GF-D8 (cell line): Measurements from ENCODE around the gene NFKBIL1.

Experiments
- DNase-seq: peaks from one replicate; lab custom pipeline; 2025; lab: John Stamatoyannopoulos, UW

The NFKBIL1 gene

DNA sequence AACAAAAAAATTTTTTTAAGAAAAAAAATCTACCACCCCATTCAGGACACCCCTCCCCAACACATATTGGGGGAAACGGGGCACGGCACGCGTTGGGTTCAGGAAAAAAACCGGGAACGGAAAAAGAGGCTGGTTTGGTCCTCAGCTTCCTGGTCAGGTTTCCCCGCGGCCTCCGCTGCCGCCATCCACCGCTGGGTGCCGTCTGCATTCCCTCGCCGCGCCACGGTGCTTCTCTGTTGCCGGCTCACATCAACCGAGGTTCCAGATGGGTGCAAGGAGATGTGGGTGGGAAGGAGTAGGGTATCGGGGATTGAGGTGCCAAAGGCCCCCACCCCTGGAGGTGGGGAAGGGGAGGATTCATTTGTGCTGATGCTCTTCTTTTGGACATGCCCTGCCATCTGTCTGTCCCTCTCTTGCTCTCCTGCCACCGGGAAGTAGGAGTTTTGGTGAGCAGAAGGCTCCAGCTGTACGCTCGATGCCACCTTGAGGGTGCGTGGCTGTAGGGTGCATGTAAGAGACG lies 12.8 kb upstream of the NFKBIL1 start:
- no peak for DNase-seq

DNA sequence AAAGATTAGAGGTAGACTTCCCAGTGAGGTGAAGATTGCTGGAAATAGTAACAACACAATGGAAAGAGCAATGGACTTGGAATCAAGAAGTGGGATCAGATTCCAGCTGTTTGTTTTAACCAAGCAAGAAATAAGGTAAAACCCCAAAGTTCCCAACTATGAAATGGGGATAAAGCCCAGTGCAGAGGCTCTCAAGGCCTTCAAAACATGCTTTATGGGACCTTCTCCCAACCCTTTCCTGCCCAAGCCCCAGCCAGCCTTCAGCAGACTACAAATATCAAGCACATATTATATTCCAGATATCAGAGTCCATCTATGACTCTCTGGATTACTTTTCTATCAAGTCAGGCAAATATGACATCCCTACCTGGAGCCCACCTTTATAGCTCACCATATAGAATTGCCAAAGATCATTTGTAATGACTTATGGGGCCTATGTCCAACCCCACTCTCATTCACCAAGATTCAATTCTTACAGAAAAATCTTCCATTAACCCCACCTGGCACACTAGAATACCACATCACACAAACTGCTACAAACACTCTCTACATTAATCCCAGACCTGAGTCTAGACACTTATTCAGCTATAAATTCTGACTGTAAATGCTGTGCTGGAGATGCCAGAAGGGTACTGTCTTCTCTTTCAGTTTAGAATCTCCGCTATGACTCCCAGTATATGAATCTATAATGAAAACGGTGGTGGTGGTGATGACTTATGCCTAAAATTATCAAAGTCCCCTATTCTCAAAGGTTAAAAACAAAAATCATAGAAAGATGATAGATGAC lies 11.7 kb upstream of the NFKBIL1 start:
- no peak for DNase-seq

DNA sequence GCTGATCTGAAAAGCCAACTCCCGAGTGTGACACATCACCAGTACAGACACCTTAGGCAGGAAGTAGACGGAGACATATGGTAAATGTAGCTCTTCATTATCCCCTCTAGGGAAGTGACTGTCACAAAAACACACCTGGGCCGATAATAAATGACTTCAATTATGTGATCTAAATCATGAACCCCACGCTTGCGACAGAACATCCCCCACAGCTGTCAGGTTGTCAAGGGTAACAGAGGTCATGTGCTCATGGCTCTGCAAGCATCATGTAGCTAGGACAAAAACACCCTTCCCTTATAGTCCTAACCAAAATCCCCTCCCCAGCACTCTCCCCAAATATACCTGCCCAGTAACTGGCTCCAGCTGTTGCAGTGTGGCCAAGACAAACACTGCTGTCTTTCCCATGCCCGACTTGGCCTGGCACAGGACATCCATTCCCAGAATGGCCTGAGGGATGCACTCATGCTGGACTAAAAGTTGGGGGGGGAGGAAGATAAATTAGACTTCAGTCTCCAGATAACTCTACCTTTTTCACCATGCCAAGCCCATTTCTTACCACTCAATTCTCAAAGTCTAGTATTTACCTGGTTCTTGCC lies 8.5 kb upstream of the NFKBIL1 start:
- DNase-seq, result no peak

DNA sequence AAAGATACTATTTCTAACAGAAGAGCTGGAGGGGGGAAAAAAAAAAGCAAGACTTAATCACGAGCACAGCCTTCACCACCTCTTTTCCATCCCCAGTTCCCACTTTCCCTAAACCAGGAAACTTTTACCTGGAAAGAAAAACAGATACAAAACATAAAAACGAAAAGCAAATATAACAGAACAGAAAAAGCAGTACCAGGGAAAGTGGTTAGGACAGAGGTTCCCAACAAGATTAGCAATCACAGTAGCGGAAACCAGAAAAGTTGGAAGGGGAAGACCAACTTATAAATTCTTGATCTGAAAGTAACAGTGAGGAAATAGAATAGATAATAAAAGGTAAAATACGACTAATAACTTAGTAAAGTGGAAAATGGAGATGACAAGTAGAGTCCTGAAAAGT lies 6.8 kb upstream of the NFKBIL1 start:
- no peak for DNase-seq

DNA sequence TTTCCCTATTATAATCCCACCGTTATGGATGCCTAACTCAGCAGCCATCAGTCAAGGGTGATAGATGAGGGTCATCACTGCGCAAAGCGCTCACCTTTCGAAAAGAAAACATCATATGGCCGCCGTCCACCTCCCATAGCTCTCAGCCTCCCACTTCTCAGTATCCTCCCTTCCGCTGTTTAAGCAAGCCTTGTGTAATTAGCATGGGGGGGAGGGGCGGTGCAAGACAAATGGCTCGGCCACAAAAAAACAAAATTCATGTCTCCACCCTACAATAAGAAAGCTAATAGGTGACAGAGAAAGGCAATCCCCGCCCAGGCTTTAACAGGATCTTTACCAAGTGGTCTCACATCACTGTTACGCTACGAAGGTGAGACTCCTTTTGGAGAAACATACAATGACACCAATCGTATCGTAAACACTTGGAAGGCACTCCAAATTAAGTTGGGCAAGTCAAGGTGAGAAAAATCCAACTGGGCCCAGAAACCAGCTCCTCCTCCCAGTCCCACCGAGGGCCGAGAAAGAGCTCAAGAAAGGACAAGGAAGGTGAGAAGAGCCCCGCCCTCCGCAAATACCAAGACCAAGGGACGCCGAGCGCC lies 6.2 kb upstream of the NFKBIL1 start:
- DNase-seq, result peak; percentile 30

DNA sequence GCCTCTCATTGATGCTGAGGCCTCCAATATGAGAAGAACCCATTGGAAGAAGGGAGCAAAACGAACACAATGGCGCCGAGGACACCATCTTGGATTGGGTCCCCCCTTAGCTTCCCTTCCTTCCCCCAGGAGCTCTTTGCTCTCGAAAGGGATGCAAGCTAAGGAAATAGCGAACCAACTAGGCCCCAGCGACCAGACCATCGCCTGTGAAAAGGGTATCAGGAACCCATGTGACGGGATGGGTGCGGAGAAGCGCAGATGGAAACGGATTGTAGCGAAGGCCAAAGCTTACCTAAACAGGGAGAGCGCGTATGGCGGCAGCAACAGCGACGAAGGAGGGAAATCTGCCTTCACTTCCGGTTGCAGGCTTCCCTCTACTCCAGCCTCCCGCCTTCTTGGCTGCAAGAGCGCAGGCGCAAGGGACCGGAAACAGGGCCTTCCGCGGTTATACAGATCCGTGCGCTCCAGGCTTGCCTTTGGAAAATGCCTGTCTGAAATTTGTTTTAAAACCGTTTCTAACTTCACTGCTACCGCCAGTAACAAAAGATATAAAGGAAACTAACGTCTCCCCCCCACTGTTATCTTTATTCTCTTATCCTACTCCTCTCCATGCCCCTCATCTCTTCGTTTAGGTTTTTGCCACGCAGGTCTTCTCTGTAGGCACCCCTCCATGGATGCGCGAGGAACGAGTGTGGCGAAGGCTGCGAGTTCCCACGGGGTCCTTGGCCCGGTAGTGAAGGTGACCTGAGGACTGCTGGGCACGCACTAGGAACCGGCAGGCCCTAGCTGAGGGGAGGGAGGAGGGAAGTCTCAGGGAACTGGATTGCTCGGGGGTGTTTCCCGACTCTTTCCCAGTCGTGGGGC lies 5.5 kb upstream of the NFKBIL1 start, which contains the start of gene DDX39B:
TSS of gene DDX39B (minus strand) at position 346 of the 864 bp plus-strand sequence. CDS start 1,471 bp downstream, outside the sequence.
- peak; percentile 91 for DNase-seq

DNA sequence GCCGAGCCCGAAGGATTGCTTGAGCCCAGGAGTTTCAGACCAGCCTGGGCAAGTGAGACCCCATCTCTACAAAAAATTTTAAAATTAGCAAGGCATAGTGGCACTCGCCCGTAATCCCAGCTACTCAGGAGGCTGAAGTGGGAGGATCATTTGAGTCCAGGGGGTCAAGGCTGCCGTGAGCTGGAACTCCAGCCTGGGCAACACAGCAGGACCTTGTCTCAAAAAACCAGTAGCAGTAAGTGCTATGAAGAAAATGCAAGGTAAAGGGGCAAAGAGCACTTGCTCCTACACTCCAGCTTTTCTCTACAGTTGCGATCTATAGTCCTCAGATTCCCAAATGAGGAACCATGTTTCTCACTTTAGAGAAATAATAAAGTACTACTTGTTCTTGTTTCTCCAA lies 3.8 kb upstream of the NFKBIL1 start:
- no peak for DNase-seq

DNA sequence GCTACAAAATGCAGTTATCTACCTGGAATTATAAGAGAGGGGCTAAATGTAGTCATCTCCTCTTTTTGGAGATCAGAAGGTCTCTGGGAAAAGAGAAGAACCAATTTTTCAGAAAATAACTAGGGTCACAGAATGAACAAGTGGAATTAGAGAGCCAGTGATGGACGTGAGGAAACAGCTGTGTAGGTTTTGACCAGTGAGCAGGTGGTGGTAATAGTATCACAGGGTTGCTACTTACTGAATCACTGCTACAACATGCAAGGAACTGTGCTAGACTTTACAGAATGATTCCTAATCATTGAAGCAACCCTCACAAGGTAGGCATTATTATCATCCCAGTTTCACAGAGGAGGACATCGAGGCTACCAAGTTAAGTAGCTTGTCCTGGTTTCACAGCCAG lies 2.7 kb upstream of the NFKBIL1 start:
- DNase-seq, result no peak

DNA sequence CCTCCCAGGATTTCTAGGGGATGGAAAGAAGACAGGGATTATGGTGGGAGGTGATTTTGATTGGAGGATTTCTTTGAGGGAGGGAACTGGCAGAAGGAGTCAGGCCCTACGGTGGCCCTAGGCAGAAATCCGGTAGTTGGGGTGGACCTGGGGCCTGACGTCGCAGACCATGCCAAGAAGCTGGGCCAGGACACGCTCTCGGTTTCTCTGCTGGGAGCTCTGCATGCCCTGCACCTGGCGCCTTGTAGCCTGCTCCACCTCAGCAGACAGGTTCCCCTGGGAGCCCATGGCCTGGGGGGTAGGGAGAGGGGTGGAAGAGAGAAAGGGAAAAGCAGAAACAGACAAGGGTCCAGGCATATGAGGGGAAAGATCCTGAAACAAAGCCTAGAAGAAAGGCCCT lies 2.1 kb upstream of the NFKBIL1 start:
- DNase-seq, result no peak

DNA sequence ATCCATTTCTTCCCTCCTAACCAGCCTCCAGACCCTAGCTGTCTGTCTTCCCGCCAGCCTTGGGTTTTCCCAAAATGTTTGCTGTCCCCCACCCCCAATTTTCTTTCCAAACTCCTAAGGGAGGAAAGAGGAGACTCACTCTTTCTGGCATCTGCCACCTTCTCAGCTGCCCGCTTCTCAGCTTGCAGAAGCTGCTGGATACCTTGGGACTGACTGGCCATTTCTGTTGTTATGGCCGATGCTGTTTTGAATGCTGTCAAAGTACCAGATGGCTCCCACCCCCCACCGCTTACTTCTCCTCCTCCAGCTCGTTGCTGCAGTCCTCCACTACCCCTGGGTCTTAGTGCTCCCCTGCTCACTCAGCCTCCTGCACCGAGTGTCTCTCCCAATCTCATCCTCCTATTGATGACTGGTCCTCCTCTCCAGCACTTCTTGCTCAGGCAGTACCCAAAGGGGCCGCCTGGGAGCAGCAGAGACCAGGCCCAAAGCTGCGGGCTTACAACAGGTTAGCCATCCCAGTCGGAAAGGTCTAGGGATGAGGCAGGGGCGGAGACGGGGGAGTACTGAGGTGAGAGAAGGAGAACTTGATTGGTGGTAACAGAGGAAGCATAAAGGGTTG lies 960 bp upstream of the NFKBIL1 start, which contains the start of gene ATP6V1G2:
TSS of gene ATP6V1G2 (minus strand) at position 270 of the 619 bp plus-strand sequence. CDS start at position 221, 49 bp downstream.
- DNase-seq, result peak; percentile 45

DNA sequence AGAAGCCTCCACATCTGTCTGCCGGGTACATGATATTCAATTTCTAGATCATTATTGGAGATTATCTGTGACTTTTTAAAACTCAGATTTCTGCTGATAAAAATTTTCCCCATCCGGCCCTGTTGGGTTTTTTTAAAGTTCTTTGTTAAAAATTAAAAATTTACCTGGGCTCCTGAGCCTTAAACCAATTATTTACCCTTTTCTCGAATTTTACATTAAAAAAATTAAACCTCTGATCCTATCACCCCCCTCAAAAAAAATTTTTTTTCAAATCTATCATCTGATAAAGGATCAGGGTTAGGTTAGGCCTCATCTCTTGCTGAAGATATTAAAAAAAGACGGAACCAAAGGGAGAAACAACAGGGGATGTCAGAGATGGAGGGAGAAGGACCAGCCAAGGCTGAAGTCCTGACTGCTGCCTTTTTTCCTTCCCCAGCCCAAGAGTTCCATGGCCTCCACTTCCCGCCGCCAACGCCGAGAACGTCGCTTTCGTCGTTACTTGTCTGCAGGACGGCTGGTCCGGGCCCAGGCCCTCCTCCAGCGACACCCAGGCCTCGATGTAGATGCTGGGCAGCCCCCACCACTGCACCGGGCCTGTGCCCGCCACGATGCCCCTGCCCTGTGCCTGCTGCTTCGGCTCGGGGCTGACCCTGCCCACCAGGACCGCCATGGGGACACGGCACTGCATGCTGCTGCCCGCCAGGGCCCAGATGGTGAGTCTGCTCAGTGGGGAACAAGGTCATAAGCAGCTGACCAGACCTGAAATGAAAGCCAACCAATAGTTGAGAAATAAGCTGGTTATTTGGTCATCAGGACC lies 527 bp downstream of the NFKBIL1 start:
- DNase-seq, result no peak

DNA sequence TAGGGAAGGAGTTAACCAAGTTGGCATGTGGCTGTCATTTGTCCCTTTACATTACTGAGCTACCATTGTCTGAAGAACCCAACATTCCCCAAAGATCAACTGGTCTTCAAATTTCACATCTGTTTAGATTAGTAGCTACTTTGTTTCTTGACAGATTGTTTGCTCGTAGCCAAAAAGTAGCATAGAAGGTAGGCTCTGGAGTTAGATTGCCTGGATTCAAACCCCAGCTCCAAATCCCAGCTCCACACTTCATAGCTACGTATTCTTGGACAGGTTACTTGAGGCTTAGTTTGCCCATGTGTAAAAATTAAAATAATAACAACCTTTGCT lies 1.1 kb downstream of the NFKBIL1 start:
- no peak for DNase-seq

DNA sequence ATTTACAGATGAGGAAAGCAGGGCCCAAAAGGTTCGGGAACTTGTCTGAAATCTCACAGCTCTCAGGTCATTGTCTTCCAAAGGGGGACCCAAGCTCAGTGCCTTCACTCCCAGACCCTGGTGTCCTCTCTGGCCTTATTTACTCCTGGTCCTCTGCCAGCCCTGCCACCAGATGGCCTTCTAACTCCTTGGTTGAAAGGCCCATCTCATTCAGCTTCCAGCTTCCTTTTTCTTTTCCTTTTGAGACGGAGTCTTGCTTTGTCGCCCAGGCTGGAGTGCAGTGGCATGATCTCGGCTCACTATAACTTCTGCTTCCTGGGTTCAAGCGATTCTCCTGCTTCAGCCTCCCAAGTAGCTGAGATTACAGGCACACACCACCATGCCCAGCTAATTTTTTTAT lies 4.0 kb downstream of the NFKBIL1 start:
- peak; percentile 67 for DNase-seq

DNA sequence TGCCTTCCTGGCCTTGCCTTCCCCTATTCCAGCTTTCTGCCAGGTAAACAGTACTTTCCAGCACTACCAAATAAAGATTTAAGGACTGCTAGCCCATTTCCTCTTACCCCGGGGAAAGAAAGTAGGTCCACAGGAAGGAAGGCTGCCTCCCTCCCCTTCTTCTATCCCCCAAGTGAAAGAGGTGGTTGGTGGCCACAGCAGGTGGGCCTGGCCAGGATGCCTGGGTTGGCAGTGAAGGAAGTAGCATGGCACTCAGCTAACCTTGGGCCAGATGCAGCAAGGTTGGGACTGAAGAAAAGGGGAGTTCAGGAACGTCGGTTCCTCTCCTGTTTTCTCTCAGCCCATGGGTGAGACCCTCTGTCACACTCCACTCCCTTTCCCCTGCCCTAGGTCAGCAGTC lies 8.9 kb downstream of the NFKBIL1 start:
- DNase-seq, result no peak

DNA sequence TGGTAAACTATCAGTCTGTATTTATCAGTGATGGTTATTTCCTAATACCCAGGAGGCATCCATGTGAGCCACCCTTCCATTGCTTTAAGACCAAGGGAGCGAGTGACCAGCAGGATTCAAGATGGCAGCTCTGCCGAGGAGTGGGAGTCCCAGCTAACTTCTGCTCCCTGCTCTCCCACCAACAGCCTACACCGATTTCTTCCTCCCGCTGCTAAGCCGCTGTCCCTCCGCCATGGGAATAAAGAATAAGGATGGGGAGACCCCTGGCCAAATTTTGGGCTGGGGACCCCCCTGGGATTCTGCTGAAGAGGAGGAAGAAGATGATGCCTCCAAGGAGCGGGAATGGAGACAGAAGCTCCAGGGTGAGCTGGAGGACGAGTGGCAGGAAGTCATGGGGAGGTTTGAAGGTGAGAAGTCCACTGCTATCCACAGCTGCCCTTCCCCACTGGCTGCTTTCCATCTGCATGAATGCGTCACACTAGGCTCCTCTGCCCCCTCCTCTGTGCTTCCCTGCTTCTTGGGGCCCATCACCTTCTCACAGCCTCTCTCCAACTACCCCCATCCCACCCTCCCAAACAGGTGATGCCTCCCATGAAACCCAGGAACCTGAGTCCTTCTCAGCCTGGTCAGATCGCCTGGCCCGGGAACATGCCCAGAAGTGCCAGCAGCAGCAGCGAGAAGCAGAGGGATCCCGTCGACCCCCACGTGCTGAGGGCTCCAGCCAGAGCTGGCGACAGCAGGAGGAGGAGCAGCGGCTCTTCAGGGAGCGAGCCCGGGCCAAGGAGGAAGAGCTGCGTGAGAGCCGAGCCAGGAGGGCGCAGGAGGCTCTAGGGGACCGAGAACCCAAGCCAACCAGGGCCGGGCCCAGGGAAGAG lies 10.3 kb downstream of the NFKBIL1 start:
- DNase-seq, result no peak

DNA sequence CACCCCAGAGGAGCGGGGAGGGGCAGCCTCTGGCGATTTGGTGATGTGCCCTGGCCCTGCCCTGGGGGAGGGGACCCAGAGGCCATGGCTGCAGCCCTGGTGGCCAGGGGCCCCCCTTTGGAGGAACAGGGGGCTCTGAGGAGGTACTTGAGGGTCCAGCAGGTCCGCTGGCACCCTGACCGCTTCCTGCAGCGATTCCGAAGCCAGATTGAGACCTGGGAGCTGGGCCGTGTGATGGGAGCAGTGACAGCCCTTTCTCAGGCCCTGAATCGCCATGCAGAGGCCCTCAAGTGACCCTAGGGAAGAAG lies 10.9 kb downstream of the NFKBIL1 start:
- DNase-seq, result no peak

DNA sequence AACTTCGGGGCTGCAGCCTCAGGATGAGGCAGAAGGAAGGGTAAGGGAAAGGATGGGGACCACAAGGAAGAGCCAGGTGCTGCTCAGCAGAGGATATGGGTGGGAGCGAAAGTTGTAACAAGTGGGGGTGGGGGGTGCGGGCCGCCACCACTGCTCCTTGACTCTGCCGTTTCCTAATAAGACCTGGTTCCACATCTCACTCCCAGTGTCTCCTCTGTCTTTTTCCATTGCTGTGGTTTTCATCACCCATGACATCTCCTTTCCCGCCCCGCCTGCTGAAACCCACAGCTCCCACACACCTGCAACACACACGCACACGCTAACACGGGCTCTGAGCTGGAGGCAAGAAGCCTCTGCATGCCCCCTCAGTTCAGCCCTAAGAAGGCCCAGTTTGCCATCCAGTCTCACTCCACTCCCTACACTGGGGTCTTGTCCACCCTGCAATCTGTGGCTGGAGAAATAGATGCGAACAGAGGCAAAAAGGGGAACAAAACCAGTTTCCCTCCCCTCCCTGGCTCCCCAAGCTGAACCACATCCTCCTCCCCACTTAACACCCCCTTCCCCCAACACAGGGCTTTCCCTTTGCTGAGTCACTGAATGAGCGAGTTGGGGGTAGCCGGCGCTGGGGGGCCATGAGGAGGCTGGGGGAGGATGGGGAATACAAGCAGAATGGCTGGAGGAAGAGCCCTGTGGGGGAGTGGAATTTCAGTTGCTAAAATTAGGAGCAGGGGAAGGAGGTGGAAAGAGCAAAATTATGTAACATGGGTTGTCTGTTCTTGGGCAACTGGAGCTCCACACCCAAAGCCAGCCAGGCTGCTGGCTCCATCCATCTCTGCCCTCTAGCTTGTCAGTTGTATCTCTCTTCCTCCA lies 11.5 kb downstream of the NFKBIL1 start:
- DNase-seq, result peak; percentile 95

DNA sequence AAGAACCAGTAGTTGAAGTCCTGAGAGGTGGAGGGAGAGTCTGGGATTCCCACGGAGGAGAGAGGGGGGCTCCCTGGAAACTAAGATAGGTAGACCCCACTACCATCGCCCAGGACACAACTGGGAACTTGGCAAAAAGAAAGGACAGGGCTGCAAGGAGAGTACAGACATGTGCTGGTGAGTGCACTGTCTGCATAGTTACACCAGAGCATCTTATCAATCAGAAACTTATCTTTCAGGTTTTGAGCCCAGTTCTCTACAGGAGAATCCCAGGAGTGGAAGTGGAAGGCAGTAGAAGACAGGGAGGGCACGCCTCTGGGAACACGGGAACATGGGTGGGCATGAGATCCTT lies 12.2 kb downstream of the NFKBIL1 start:
- no peak for DNase-seq
